Transverse colon (tissue), 4 donors: ENCODE results near the gene CHEK1. TPM values are rescaled to one million over a fixed set of nuclear protein-coding genes. Genes with fewer than 3 reads are reported as not detected.
"Not testable (repeated sequence)": the region's sequence is repeated elsewhere in the genome, so short reads cannot be mapped to it uniquely, and the experiment has no call there.

Source experiments
- DNase-seq: peaks from one replicate; pipeline ENCODE4 v3.0.0-alpha.2; 2019
- H3K27ac ChIP-seq, 4 donors: fragments of 200-600 bp; sonication (generic); 2 replicates each; pipeline ENCODE4 v1.5.1; 2016 to 2018; ENCODE audit warnings: inconsistent platforms in 4 of 4
- H3K27me3 ChIP-seq: fragments of 200-600 bp; sonication (generic); 2 replicates; pipeline ENCODE4 v1.5.1; 2017; ENCODE audit warnings: inconsistent platforms
- H3K36me3 ChIP-seq, 4 donors: fragments of 200-600 bp; sonication (generic); 2 replicates each; pipeline ENCODE4 v1.5.1; 2017 to 2019; ENCODE audit warnings: inconsistent platforms in 4 of 4
- H3K4me1 ChIP-seq, 4 donors: fragments of 200-600 bp; sonication (generic); 2 replicates each; pipeline ENCODE4 v1.5.1; 2017 to 2020; ENCODE audit warnings: inconsistent platforms in 4 of 4
- H3K4me3 ChIP-seq, 4 donors: fragments of 200-600 bp; sonication (generic); 1 replicate in 1 of 4; 2 replicates in 3 of 4; pipeline versions ENCODE4 v1.5.1 to v1.6.1; 2017 to 2019; ENCODE audit warnings: inconsistent platforms in 4 of 4
- H3K9me3 ChIP-seq, 2 donors: fragments of 200-600 bp; sonication (generic); 2 replicates each; pipeline ENCODE4 v1.5.1; 2017 to 2019; ENCODE audit warnings: inconsistent platforms in 2 of 2
- EP300 ChIP-seq: sonication (generic); formaldehyde crosslinking; IDR thresholded peaks from one replicate; pipeline ENCODE4 v1.6.1; 2017; ENCODE audit warnings: antibody characterized with exemption, low read depth
- POLR2A ChIP-seq: fragments of 450-650 bp; IDR thresholded peaks from one replicate; pipeline ENCODE4 v1.6.1; 2016; ENCODE audit warnings: antibody characterized with exemption, mild to moderate bottlenecking, moderate library complexity
- POLR2AphosphoS5 ChIP-seq, 3 donors: sonication (generic); formaldehyde crosslinking; IDR thresholded peaks; one replicate each; pipeline ENCODE4 v1.6.1; 2016; ENCODE audit warnings: antibody characterized with exemption in 3 of 3
- WGBS, 2 donors: methylation state at CpG; one replicate each; pipeline ENCODE4 v1.1.5; 2018; ENCODE audit warnings: low coverage in 1 of 2; 5-methylcytosine and 5-hydroxymethylcytosine counted together
- in situ Hi-C, 4 donors: fragments of 200-750 bp; cut with MboI; loops; one replicate each; pipeline versions ENCODE4 v1.15.0 to v1.15.1; 2017; ENCODE audit warnings: low sequenced_read_pairs in 3 of 4, low pct_ligation_motif_present in 1 of 4, low pct_unique_long_range_greater_than_20kb in 1 of 4
- intact Hi-C: fragments of 100-400 bp; cut with DNase I; formaldehyde crosslinking; loops from one replicate; pipeline ENCODE4 v1.15.1; 2023; ENCODE audit warnings: low total_unique reads
- total RNA-seq, 4 donors: library from RNA; depleted of rRNA; stranded (reverse); fragments of >200 nt; gene quantifications; one replicate each; pipeline ENCODE4 v1.1.0, GENCODE V29; 2016
- TF ChIP-seq, protein P1 (sequence below), 5 experiments: fragments of 200-600 bp in 3 of 5; fragments of 450-650 bp in 2 of 5; sonication (generic) in 3 of 5; IDR thresholded peaks; 1 replicate in 2 of 5; 2 replicates in 3 of 5; pipeline ENCODE4 v1.5.1; 2016 to 2017; ENCODE audit warnings: antibody characterized with exemption in 5 of 5, inconsistent platforms in 3 of 5, mild to moderate bottlenecking in 2 of 5, moderate library complexity in 1 of 5

CHEK1 gene
- total RNA-seq, 4 donors from 2014 or later, result 0.37 to 194 (median 4.3) TPM

- intact Hi-C loops (no loop called here), in situ Hi-C loops (no loop called here)
- H3K27me3 ChIP-seq, result no peaks in the 10 kb centered on the region
- H3K36me3 ChIP-seq, result no peaks in the 10 kb centered on the region
- no peak overlapping the region for H3K4me3 ChIP-seq
- 78 to 100% methylated on average over 1 to 5 of the region's 5 CpGs for WGBS, 2 donors
- TF ChIP-seq, protein P1, sequence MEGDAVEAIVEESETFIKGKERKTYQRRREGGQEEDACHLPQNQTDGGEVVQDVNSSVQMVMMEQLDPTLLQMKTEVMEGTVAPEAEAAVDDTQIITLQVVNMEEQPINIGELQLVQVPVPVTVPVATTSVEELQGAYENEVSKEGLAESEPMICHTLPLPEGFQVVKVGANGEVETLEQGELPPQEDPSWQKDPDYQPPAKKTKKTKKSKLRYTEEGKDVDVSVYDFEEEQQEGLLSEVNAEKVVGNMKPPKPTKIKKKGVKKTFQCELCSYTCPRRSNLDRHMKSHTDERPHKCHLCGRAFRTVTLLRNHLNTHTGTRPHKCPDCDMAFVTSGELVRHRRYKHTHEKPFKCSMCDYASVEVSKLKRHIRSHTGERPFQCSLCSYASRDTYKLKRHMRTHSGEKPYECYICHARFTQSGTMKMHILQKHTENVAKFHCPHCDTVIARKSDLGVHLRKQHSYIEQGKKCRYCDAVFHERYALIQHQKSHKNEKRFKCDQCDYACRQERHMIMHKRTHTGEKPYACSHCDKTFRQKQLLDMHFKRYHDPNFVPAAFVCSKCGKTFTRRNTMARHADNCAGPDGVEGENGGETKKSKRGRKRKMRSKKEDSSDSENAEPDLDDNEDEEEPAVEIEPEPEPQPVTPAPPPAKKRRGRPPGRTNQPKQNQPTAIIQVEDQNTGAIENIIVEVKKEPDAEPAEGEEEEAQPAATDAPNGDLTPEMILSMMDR (IDR thresholded peaks at IDR 0.05), result no peak
- no peak for TF ChIP-seq EP300
- no peak for TF ChIP-seq POLR2A
- no peak for TF ChIP-seq POLR2AphosphoS5 (IDR thresholded peaks at IDR 0.05)
- no peaks in the 10 kb centered on the region for H3K9me3 ChIP-seq
- no peak overlapping the region for H3K27ac ChIP-seq
- no peak for DNase-seq
- no peaks in the 10 kb centered on the region for H3K4me1 ChIP-seq
Observed at GRCh38 chr11:125692887-125693286, 67.9 kb downstream of the CHEK1 start.

GRCh38 chr11:125694951-125695350 lies 70.0 kb downstream of the CHEK1 start:
- in situ Hi-C loops, result no loop called here
- intact Hi-C loops, result no loop called here
- Histone ChIP-seq H3K27me3 (no peaks in the 10 kb centered on the region), H3K36me3 (no peaks in the 10 kb centered on the region), H3K4me1 (no peaks in the 10 kb centered on the region), H3K9me3 (no peaks in the 10 kb centered on the region), H3K27ac (no peak overlapping the region), H3K4me3 (no peak overlapping the region)
- TF ChIP-seq POLR2AphosphoS5 (IDR thresholded peaks at IDR 0.05) (no peak), POLR2A (no peak), EP300 (no peak)
- TF ChIP-seq, protein P1 (IDR thresholded peaks at IDR 0.05), result no peak
- no peak for DNase-seq
- WGBS, 2 donors, result 45 to 61% methylated on average over 2 of the region's 2 CpGs

DNA sequence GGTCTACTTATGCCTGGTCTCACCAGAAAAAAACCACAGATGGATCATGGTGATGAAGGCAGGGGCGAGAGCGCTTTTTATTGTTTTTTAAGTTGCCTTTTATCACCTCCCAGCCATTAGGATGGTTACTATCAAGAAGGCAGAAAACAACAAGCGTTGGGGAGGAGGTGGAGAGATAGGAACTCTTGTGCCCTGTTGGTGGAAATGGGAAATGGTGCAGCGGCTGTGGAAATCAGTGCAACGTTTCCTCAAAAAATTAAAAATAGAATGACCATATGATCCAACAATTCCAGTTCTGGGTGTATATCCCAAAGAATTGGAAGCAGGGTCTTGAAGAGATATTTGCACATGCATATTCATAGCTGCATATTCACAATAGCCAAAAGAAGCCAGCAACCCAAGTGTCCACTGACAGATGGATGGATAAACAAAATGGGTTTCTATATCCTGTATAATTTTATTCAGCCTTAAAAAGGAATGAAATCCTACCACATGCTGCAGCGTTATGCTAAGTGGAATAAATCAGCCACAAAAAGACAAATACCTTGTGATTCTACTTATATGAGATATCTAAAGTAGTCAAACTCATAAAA lies 76.2 kb downstream of the CHEK1 start:
- TF ChIP-seq POLR2A, result no peak
- TF ChIP-seq, protein P1 (IDR thresholded peaks at IDR 0.05), result no peak
- no peak for TF ChIP-seq EP300
- no peak for TF ChIP-seq POLR2AphosphoS5 (IDR thresholded peaks at IDR 0.05)
- in situ Hi-C loops (no loop called here), intact Hi-C loops (no loop called here)
- no peaks in the 10 kb centered on the region for H3K36me3 ChIP-seq
- H3K9me3 ChIP-seq, result no peaks in the 10 kb centered on the region
- WGBS, 2 donors, result 66 to 76% methylated on average over 5 to 6 of the region's 6 CpGs
- no peak overlapping the region for H3K4me3 ChIP-seq
- no peak overlapping the region for H3K27ac ChIP-seq
- H3K27me3 ChIP-seq, result no peaks in the 10 kb centered on the region
- DNase-seq, result no peak
- H3K4me1 ChIP-seq, result no peaks in the 10 kb centered on the region

GRCh38 chr11:125701858-125702621 lies 77.1 kb downstream of the CHEK1 start:
- TF ChIP-seq POLR2AphosphoS5 (IDR thresholded peaks at IDR 0.05), result no peak
- TF ChIP-seq POLR2A, result no peak
- no peak for TF ChIP-seq EP300
- TF ChIP-seq, protein P1 (IDR thresholded peaks at IDR 0.05), result no peak
- in situ Hi-C loops, result no loop called here
- H3K4me1 ChIP-seq, result no peaks in the 10 kb centered on the region
- H3K36me3 ChIP-seq, result no peaks in the 10 kb centered on the region
- intact Hi-C loops, result no loop called here
- H3K9me3 ChIP-seq, result no peaks in the 10 kb centered on the region
- H3K4me3 ChIP-seq, result no peak overlapping the region
- H3K27me3 ChIP-seq, result no peaks in the 10 kb centered on the region
- H3K27ac ChIP-seq, result no peak overlapping the region
- DNase-seq, result no peak
- 17 to 50% methylated on average over 1 to 6 of the region's 6 CpGs for WGBS, 2 donors

DNA sequence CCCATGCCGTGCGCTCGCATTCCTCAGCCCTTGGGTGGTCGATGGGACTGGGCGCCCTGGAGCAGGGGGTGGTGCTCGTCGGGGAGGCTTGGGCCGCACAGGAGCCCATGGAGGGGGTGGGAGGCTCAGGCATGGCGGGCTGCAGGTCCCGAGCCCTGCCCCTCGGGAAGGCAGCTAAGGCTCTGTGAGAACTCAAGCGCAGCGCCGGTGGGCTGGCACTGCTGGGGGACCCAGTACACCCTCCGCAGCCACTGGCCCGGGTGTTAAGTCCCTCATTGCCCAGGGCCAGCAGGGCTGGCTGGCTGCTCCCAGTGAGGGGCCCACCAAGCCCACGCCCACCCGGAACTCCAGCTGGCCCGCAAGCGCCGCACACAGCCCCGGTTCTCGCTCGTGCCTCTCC lies 79.7 kb downstream of the CHEK1 start:
- H3K4me3 ChIP-seq, H3K36me3 ChIP-seq, H3K4me1 ChIP-seq, DNase-seq, intact Hi-C loops, H3K9me3 ChIP-seq, in situ Hi-C loops, H3K27ac ChIP-seq, H3K27me3 ChIP-seq: not testable (repeated sequence)
- WGBS, 2 donors, result 89% methylated on average over 23 of the region's 24 CpGs; no CpG with 5 or more reads in 1 of the 2 donors
